GM12878 (cell line): ENCODE data around the gene LRRC7.

Source experiments
- BACH1 ChIP-seq: fragments of 450-650 bp; IDR thresholded peaks from 2 replicates; pipeline ENCODE4 v1.6.1; 2017; ENCODE audit warnings: mild to moderate bottlenecking, borderline replicate concordance
- BRCA1 ChIP-seq: IDR thresholded peaks from 2 replicates; pipeline ENCODE4 v1.6.1; 2011; ENCODE audit warnings: low read depth, low read length, improper control_type of control experiment
- CEBPB ChIP-seq, 2 experiments: fragments of 150-350 bp in 1 of 2; IDR thresholded peaks; 2 replicates each; pipeline ENCODE4 v1.6.1; 2012 to 2014; ENCODE audit warnings: low read depth in 2 of 2, low read length in 2 of 2, borderline replicate concordance in 1 of 2, inconsistent platforms in 1 of 2
- CTCF ChIP-seq, 3 experiments: IDR thresholded peaks in 2 of 3; conservative IDR thresholded peaks in 1 of 3; 2 replicates each; pipeline ENCODE4 v1.5.1; 2011; ENCODE audit warnings: low read depth in 3 of 3, low read length in 3 of 3, mild to moderate bottlenecking in 3 of 3, control low read depth in 2 of 3, moderate library complexity in 2 of 3, inconsistent platforms in 1 of 3, mixed read lengths in 1 of 3; ENCODE audit not compliant: control insufficient read depth in 2 of 3, insufficient read depth in 1 of 3; ENCODE audit errors: extremely low read depth in 1 of 3
- LARP7 ChIP-seq: fragments of 450-650 bp; IDR thresholded peaks from 2 replicates; pipeline ENCODE4 v1.6.1; 2017; ENCODE audit warnings: mild to moderate bottlenecking
- NR2C1 ChIP-seq: fragments of 450-650 bp; IDR thresholded peaks from 2 replicates; pipeline ENCODE4 v1.6.1; 2017; ENCODE audit warnings: antibody characterized with exemption, mild to moderate bottlenecking, moderate library complexity
- POLR2A ChIP-seq: IDR thresholded peaks from 2 replicates; pipeline ENCODE4 v1.6.1; 2011; ENCODE audit warnings: low read depth, mild to moderate bottlenecking, low read length
- SIN3A ChIP-seq: IDR thresholded peaks from 2 replicates; pipeline ENCODE4 v1.6.1; 2012; ENCODE audit warnings: low read depth, low read length, improper control_type of control experiment
- SUZ12 ChIP-seq: fragments of 200-600 bp; sonication (generic); IDR thresholded peaks from one replicate; pipeline ENCODE4 v1.6.1; 2018; ENCODE audit warnings: antibody characterized with exemption, mild to moderate bottlenecking; ENCODE audit not compliant: unreplicated experiment
- TARDBP ChIP-seq: IDR thresholded peaks from 2 replicates; pipeline ENCODE4 v1.6.1; 2016; ENCODE audit warnings: borderline replicate concordance
- TCF7 ChIP-seq: IDR thresholded peaks from 2 replicates; pipeline ENCODE4 v1.6.1; 2014; ENCODE audit warnings: antibody characterized with exemption, borderline replicate concordance
- TF ChIP-seq, protein P1 (sequence below): IDR thresholded peaks from 2 replicates; pipeline ENCODE4 v1.6.1; 2011; ENCODE audit warnings: borderline replicate concordance, low read depth, mild to moderate bottlenecking, moderate library complexity, low read length; ENCODE audit not compliant: insufficient read depth, poor library complexity, severe bottlenecking

GRCh38 chr1:69523032-69523431 is 44.7 kb upstream of the LRRC7 start:
- TF ChIP-seq CTCF (IDR thresholded peaks at IDR 0.05 in 2 of 3, conservative IDR thresholded peaks at IDR 0.05 in 1 of 3; ENCODE audit: control insufficient read depth in 2 of 3, extremely low read depth in 1 of 3, insufficient read depth in 1 of 3, low read depth in 3 of 3, low read length in 3 of 3), result no peak
- no peak for TF ChIP-seq BACH1
- no peak for TF ChIP-seq BRCA1
- no peak for TF ChIP-seq TARDBP
- no peak for TF ChIP-seq CEBPB (IDR thresholded peaks at IDR 0.05; ENCODE audit: borderline replicate concordance in 1 of 2, low read depth in 2 of 2, low read length in 2 of 2)
- TF ChIP-seq TCF7, result no peak
- TF ChIP-seq LARP7, result no peak
- no peak for TF ChIP-seq SIN3A
- TF ChIP-seq, protein P1, sequence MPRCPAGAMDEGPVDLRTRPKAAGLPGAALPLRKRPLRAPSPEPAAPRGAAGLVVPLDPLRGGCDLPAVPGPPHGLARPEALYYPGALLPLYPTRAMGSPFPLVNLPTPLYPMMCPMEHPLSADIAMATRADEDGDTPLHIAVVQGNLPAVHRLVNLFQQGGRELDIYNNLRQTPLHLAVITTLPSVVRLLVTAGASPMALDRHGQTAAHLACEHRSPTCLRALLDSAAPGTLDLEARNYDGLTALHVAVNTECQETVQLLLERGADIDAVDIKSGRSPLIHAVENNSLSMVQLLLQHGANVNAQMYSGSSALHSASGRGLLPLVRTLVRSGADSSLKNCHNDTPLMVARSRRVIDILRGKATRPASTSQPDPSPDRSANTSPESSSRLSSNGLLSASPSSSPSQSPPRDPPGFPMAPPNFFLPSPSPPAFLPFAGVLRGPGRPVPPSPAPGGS, result no peak
- no peak for TF ChIP-seq POLR2A
- no peak for TF ChIP-seq SUZ12
- no peak for TF ChIP-seq NR2C1
